Fibroblast of lung (primary cell): ENCODE results near the gene MAP4K3. TPM values are rescaled to one million over a fixed set of nuclear protein-coding genes. Genes with fewer than 3 reads are reported as not detected.

Experiments used
- DNase-seq, 2 donors: peaks; one replicate each; pipeline versions ENCODE4 v3.0.0 to v3.0.0-alpha.2; 2010; ENCODE audit warnings: low read depth in 2 of 2
- H2AFZ ChIP-seq: 2 replicates; pipeline ENCODE4 v1.5.1; 2012; ENCODE audit warnings: low read length, control low read depth, inconsistent platforms
- H3K27ac ChIP-seq: 2 replicates; pipeline ENCODE4 v1.5.1; 2011; ENCODE audit warnings: low read length, control low read depth; ENCODE audit not compliant: insufficient read depth
- H3K27me3 ChIP-seq: 2 replicates; pipeline ENCODE4 v1.5.1; 2011; ENCODE audit warnings: mild to moderate bottlenecking, low read length; ENCODE audit not compliant: control insufficient read depth, insufficient read depth
- H3K36me3 ChIP-seq: 2 replicates; pipeline ENCODE4 v1.5.1; 2011; ENCODE audit warnings: low read length; ENCODE audit not compliant: control insufficient read depth, insufficient read depth
- H3K4me1 ChIP-seq: 2 replicates; pipeline ENCODE4 v1.5.1; 2011; ENCODE audit warnings: low read length; ENCODE audit not compliant: control insufficient read depth, insufficient read depth; ENCODE audit errors: extremely low read depth
- H3K4me2 ChIP-seq: 2 replicates; pipeline ENCODE4 v1.5.1; 2011; ENCODE audit warnings: low read length, control low read depth; ENCODE audit not compliant: insufficient read depth; ENCODE audit errors: extremely low read depth
- H3K4me3 ChIP-seq, 4 experiments: fragments of 200-600 bp in 1 of 4; sonication (generic) in 1 of 4; replicated peaks in 1 of 4; 2 replicates each; pipeline ENCODE4 v1.5.1; 2011 to 2016; ENCODE audit warnings: low read length in 4 of 4, low read depth in 3 of 4, mild to moderate bottlenecking in 3 of 4, control low read depth in 2 of 4, inconsistent platforms in 1 of 4, mixed read lengths in 1 of 4; ENCODE audit not compliant: insufficient read depth in 1 of 4; ENCODE audit errors: control extremely low read depth in 1 of 4
- H3K79me2 ChIP-seq: 2 replicates; pipeline ENCODE4 v1.5.1; 2012; ENCODE audit warnings: mild to moderate bottlenecking, low read length, inconsistent platforms; ENCODE audit not compliant: control insufficient read depth, insufficient read depth
- H3K9ac ChIP-seq: 2 replicates; pipeline ENCODE4 v1.5.1; 2011; ENCODE audit warnings: mild to moderate bottlenecking, low read length, control low read depth; ENCODE audit not compliant: insufficient read depth
- H3K9me3 ChIP-seq: 2 replicates; pipeline ENCODE4 v1.5.1; 2012; ENCODE audit warnings: low read depth, low read length; ENCODE audit not compliant: control insufficient read depth, insufficient read depth
- H4K20me1 ChIP-seq: 2 replicates; pipeline ENCODE4 v1.5.1; 2011; ENCODE audit warnings: low read length; ENCODE audit not compliant: control insufficient read depth, insufficient read depth; ENCODE audit errors: extremely low read depth
- EZH2 ChIP-seq: IDR thresholded peaks from 2 replicates; pipeline ENCODE4 v1.5.1; 2012; ENCODE audit warnings: low read length, control low read depth, mild to moderate bottlenecking; ENCODE audit errors: missing control alignments
- polyA plus RNA-seq, 2 donors: library from polyadenylated mRNA; depleted of rRNA in 1 of 2; stranded (reverse) in 1 of 2; unstranded in 1 of 2; fragments of >200 nt; gene quantifications; 2 replicates each; pipeline ENCODE4 v1.2.1, GENCODE V29; 2011 to 2012; ENCODE audit warnings: missing spikeins in 1 of 2
- total RNA-seq: library from RNA; depleted of rRNA; stranded (reverse); fragments of >200 nt; gene quantifications from 2 replicates; pipeline ENCODE4 v1.2.1, GENCODE V29; 2014
- TF ChIP-seq, protein P1 (sequence below), 2 donors: IDR thresholded peaks in 1 of 2; conservative IDR thresholded peaks in 1 of 2; 1 replicate in 1 of 2; 2 replicates in 1 of 2; pipeline ENCODE4 v1.5.1; 2011 to 2012; ENCODE audit warnings: low read length in 2 of 2, control low read depth in 1 of 2, inconsistent platforms in 1 of 2, low read depth in 1 of 2, mild to moderate bottlenecking in 1 of 2

Gene MAP4K3
- total and polyA plus RNA-seq, 2 donors (not counting 1 experiment from before 2014, with no cell fraction given) = 40.8 to 75.7 TPM

DNA sequence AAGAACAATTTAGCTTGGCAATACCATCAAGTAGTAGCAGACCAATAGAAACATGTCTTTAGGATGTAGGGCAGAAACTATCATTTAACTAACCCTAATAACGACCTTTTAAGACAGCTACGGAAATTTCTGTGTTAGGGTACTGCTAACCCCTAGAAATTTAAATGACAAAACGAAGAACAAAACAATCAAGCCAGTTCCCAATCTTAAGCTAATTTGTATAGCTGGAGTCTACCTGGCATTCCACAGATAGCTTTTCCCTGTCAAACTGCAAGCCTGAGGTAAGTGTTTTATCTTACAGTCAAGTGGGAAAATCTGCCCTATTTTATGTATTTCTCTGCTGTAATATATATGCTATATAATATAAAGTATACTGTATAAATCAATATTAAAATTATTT is 155.7 kb downstream of the MAP4K3 start:
- no peak for TF ChIP-seq EZH2
- TF ChIP-seq, protein P1, sequence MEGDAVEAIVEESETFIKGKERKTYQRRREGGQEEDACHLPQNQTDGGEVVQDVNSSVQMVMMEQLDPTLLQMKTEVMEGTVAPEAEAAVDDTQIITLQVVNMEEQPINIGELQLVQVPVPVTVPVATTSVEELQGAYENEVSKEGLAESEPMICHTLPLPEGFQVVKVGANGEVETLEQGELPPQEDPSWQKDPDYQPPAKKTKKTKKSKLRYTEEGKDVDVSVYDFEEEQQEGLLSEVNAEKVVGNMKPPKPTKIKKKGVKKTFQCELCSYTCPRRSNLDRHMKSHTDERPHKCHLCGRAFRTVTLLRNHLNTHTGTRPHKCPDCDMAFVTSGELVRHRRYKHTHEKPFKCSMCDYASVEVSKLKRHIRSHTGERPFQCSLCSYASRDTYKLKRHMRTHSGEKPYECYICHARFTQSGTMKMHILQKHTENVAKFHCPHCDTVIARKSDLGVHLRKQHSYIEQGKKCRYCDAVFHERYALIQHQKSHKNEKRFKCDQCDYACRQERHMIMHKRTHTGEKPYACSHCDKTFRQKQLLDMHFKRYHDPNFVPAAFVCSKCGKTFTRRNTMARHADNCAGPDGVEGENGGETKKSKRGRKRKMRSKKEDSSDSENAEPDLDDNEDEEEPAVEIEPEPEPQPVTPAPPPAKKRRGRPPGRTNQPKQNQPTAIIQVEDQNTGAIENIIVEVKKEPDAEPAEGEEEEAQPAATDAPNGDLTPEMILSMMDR (conservative IDR thresholded peaks at IDR 0.05 in 1 of 2, IDR thresholded peaks at IDR 0.05 in 1 of 2; ENCODE audit: low read depth in 1 of 2, low read length in 2 of 2) = no peak
- Histone ChIP-seq H3K9ac (no peak overlapping the region), H3K9me3 (no peaks in the 10 kb centered on the region), H3K27me3 (no peaks in the 10 kb centered on the region), H2AFZ (no peak overlapping the region), H4K20me1 (no peaks in the 10 kb centered on the region), H3K27ac (no peak overlapping the region), H3K79me2 (no peaks in the 10 kb centered on the region), H3K4me2 (no peak overlapping the region), H3K4me3 (no peak overlapping the region), H3K36me3 (peaks cover 5% of the 10 kb centered on the region), H3K4me1 (no peaks in the 10 kb centered on the region)
- no peak for DNase-seq

DNA sequence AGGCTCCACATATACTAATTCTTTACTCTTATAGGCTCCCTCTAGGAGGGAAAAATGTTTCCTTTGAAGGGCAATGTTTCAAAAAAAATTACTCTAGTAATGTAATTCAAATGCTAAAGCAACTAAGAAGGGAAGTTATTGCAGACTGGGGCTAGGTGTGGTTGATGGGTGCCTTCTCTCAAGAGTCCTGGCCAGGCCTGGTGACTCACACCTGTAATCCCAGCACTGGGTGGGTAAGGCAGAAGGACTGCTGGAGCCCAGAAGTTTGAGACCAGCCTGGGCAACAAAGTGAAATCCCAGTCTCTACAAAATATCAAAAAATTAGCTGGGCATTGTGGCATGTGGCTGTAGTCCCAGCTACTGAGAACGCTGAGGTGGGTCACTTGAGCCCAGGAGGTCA is 162.1 kb downstream of the MAP4K3 start:
- Histone ChIP-seq H2AFZ (no peak overlapping the region), H3K4me3 (no peak overlapping the region), H3K9me3 (no peaks in the 10 kb centered on the region), H3K36me3 (peaks cover 3% of the 10 kb centered on the region), H3K4me1 (no peaks in the 10 kb centered on the region), H3K4me2 (no peak overlapping the region), H3K79me2 (no peaks in the 10 kb centered on the region), H4K20me1 (no peaks in the 10 kb centered on the region), H3K9ac (no peak overlapping the region), H3K27me3 (no peaks in the 10 kb centered on the region), H3K27ac (no peak overlapping the region)
- DNase-seq = peak in 1 of 2 donors; percentile 11
- TF ChIP-seq EZH2 = no peak
- TF ChIP-seq, protein P1 (conservative IDR thresholded peaks at IDR 0.05 in 1 of 2, IDR thresholded peaks at IDR 0.05 in 1 of 2; ENCODE audit: low read depth in 1 of 2, low read length in 2 of 2) = no peak

DNA sequence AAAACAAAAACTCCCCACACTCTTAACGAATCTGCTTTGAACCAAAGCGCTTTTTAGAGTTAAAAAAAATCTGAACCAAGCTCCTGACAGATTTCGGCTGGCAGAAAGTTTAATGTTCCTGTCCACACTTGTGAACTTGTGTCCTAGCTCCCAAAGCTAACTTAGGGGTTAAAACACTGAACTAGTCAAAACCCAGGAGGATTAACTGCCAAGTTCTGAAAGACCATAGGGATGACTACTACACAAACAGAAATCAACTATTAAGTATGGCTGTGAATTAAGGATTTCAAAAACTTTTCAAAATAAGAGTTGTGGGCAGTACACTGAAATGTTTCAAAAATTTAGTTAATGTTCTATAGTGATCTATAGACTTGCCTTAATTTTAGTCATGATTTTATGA is 167.1 kb downstream of the MAP4K3 start:
- Histone ChIP-seq H3K9me3 (no peaks in the 10 kb centered on the region), H3K27ac (no peak overlapping the region), H3K36me3 (peaks cover 3% of the 10 kb centered on the region), H3K4me3 (no peak overlapping the region), H2AFZ (no peak overlapping the region), H3K4me2 (no peak overlapping the region), H3K27me3 (no peaks in the 10 kb centered on the region), H3K79me2 (no peaks in the 10 kb centered on the region), H3K4me1 (peaks cover 3% of the 10 kb centered on the region), H3K9ac (no peak overlapping the region), H4K20me1 (no peaks in the 10 kb centered on the region)
- DNase-seq = no peak
- TF ChIP-seq, protein P1 (conservative IDR thresholded peaks at IDR 0.05 in 1 of 2, IDR thresholded peaks at IDR 0.05 in 1 of 2; ENCODE audit: low read depth in 1 of 2, low read length in 2 of 2) = no peak
- no peak for TF ChIP-seq EZH2
